Upper lobe of right lung (tissue), 1 donor: Measurements from ENCODE around the gene CDC73. TPM values are rescaled to one million over a fixed set of nuclear protein-coding genes. Genes with fewer than 3 reads are reported as not detected.

Experiments used
- ATAC-seq: fragments of 200-7000 bp; cut with Tn5 transposase; one replicate; pipeline ENCODE4 v1.9.1; 2020; ENCODE audit warnings: mild to moderate bottlenecking, moderate library complexity
- DNase-seq: peaks from one replicate; pipeline ENCODE4 v3.0.0-alpha.2; 2020
- H3K27ac ChIP-seq: fragments of 200-600 bp; one replicate; pipeline ENCODE4 v1.8.0; 2022
- H3K27me3 ChIP-seq: fragments of 200-600 bp; one replicate; pipeline ENCODE4 v1.8.0; 2022; ENCODE audit warnings: mild to moderate bottlenecking
- H3K36me3 ChIP-seq: fragments of 200-600 bp; one replicate; pipeline ENCODE4 v1.8.0; 2022
- H3K4me1 ChIP-seq: fragments of 200-600 bp; one replicate; pipeline ENCODE4 v1.8.0; 2022
- H3K4me3 ChIP-seq: fragments of 200-600 bp; one replicate; pipeline ENCODE4 v1.8.0; 2022; ENCODE audit warnings: mild to moderate bottlenecking
- H3K9me3 ChIP-seq: fragments of 200-600 bp; one replicate; pipeline ENCODE4 v1.8.0; 2022
- CTCF ChIP-seq: fragments of 200-600 bp; IDR thresholded peaks from one replicate; pipeline ENCODE4 v1.8.0; 2022; ENCODE audit warnings: antibody characterized with exemption
- intact Hi-C: fragments of 100-400 bp; cut with DNase I; formaldehyde crosslinking; loops from one replicate; pipeline ENCODE4 v1.11.0; 2022
- total RNA-seq: library from RNA; stranded (reverse); fragmentation: NEBNext Ultra II Directional; extraction: Animal tissue kit (Norgen Biotek cat#: 25700); gene quantifications from one replicate; pipeline ENCODE4 v1.2.1, GENCODE V29; 2021
- donor health status: DM: no; HTN: yes; CAD: no; lungs with severe emphysema.

Gene CDC73
- total RNA-seq, 1 donor from 2014 or later = 72.6 TPM

- Histone ChIP-seq H3K9me3 (no peaks in the 10 kb centered on the region), H3K4me1 (no peaks in the 10 kb centered on the region), H3K4me3 (no peak overlapping the region), H3K36me3 (peaks cover 47% of the 10 kb centered on the region), H3K27ac (no peak overlapping the region), H3K27me3 (no peaks in the 10 kb centered on the region)
- no peak for TF ChIP-seq CTCF
- DNase-seq = no peak
- no peak for ATAC-seq
- intact Hi-C loops = no loop called here
These were observed 35.5 kb upstream of the CDC73 start for GRCh38 chr1:193086342-193086741.

GRCh38 chr1:193087893-193088292 lies 33.9 kb upstream of the CDC73 start:
- Histone ChIP-seq H3K36me3 (peaks cover 35% of the 10 kb centered on the region), H3K4me1 (no peaks in the 10 kb centered on the region), H3K9me3 (no peaks in the 10 kb centered on the region), H3K4me3 (no peak overlapping the region), H3K27me3 (no peaks in the 10 kb centered on the region), H3K27ac (no peak overlapping the region)
- intact Hi-C loops = no loop called here
- DNase-seq = no peak
- no peak for TF ChIP-seq CTCF
- no peak for ATAC-seq

GRCh38 chr1:193090865-193091264 lies 31.0 kb upstream of the CDC73 start:
- Histone ChIP-seq H3K27me3 (no peaks in the 10 kb centered on the region), H3K9me3 (no peaks in the 10 kb centered on the region), H3K36me3 (peaks cover 35% of the 10 kb centered on the region), H3K4me1 (no peaks in the 10 kb centered on the region), H3K27ac (no peak overlapping the region), H3K4me3 (no peak overlapping the region)
- no peak for TF ChIP-seq CTCF
- DNase-seq = no peak
- ATAC-seq = no peak
- intact Hi-C loops = no loop called here

GRCh38 chr1:193094112-193094511 lies 27.7 kb upstream of the CDC73 start:
- Histone ChIP-seq H3K4me1 (no peaks in the 10 kb centered on the region), H3K27me3 (no peaks in the 10 kb centered on the region), H3K9me3 (no peaks in the 10 kb centered on the region), H3K4me3 (no peak overlapping the region), H3K27ac (no peak overlapping the region), H3K36me3 (peaks cover 59% of the 10 kb centered on the region)
- DNase-seq (no peak), ATAC-seq (no peak)
- no peak for TF ChIP-seq CTCF
- intact Hi-C loops = no loop called here

- ATAC-seq = no peak
- no peak for TF ChIP-seq CTCF
- intact Hi-C loops = no loop called here
These were observed 19.2 kb upstream of the CDC73 start for GRCh38 chr1:193102662-193103061.

More at GRCh38 chr1:193102662-193103061, 19.2 kb upstream of the CDC73 start:
- Histone ChIP-seq H3K4me3 (no peak overlapping the region), H3K4me1 (peaks cover 11% of the 10 kb centered on the region), H3K27ac (no peak overlapping the region), H3K27me3 (no peaks in the 10 kb centered on the region), H3K9me3 (no peaks in the 10 kb centered on the region), H3K36me3 (peaks cover 29% of the 10 kb centered on the region)
- DNase-seq = no peak
